GM18951 (cell line): Measurements from ENCODE around the gene BST2.

Experiments
- POLR2A ChIP-seq: IDR thresholded peaks from 4 replicates; pipeline ENCODE4 v1.6.1; 2011; ENCODE audit warnings: mild to moderate bottlenecking; ENCODE audit not compliant: insufficient read length, insufficient read depth; ENCODE audit errors: extremely low read depth
- in situ Hi-C: fragments of 300-500 bp; cut with MboI; formaldehyde crosslinking; loops from one replicate; pipeline ENCODE4 v1.12.0; 2022; ENCODE audit warnings: low sequenced_read_pairs, mixed read lengths, inconsistent platforms; ENCODE audit not compliant: unreplicated experiment

Gene BST2

GRCh38 chr19:17359905-17360800 lies 45.3 kb downstream of the BST2 start:
- TF ChIP-seq POLR2A = no peak
- in situ Hi-C loops = no loop called here

GRCh38 chr19:17358395-17358794 lies 47.0 kb downstream of the BST2 start:
- in situ Hi-C loops = no loop called here
- TF ChIP-seq POLR2A = no peak

- no peak for TF ChIP-seq POLR2A
- in situ Hi-C loops = no loop called here
Measured at GRCh38 chr19:17357724-17358123, 47.7 kb downstream of the BST2 start.

- in situ Hi-C loops = no loop called here
- TF ChIP-seq POLR2A = no peak
Measured at GRCh38 chr19:17357078-17357666, 48.3 kb downstream of the BST2 start.

GRCh38 chr19:17353386-17353785 lies 52.0 kb downstream of the BST2 start:
- no peak for TF ChIP-seq POLR2A
- in situ Hi-C loops = no loop called here
